ENCODE results near the gene VARS1. TPM values are rescaled to one million over a fixed set of nuclear protein-coding genes. Genes with fewer than 3 reads are reported as not detected.

VARS1 gene
- total and polyA plus RNA-seq, 8 donors: 11.0 to 56.5 (median 25.9) TPM

DNA sequence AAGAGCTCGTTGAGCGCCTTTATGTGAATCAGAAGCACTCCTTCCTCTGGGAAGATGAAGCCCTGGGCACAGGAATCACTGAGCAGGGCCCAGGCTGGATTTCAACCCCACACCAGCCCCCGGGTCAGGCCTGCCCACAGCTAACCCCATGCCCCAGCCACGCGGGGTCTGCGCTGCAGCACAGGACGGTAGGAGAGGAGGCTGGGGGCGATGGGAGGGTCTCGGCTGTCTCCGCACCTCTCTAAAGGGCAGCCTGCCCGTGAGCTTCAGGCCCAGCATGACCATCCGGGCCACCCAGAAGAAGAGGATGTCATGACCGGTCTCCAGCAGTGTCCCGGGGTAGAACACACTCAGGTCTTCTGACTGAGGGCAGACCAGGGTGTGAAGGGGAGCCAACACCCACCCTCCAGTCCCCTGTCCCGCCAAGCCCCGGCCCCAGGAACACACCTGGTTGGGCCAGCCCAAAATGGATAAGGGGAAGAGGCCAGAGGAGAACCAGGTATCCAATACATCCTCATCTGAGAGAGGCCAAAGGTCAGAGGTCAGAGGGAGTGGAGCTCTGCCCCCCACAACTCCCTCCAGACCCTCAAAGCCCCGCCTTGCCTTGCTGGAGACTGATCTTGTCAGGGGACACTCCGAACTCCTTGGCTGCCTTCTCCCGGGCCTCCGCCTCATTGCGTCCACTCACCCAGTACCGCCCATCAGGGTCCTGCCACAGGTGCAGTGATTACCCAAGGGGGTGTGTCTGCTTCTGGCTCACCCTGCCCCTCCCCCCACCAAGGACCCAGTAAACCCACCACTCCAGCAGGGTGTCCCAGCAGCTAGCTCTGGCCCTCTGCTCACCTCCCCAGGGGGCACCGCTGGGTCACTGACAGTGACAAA is 14.1 kb downstream of the VARS1 start:
- no peaks in the 10 kb centered on the region for H3K27me3 ChIP-seq
- H3K4me1 ChIP-seq: peaks cover 10 to 18% (median 13%) of the 10 kb centered on the region in 4 donors
- H3K4me3 ChIP-seq: no peak overlapping the region
- peaks cover 68 to 86% (median 85%) of the 10 kb centered on the region in 4 donors for H3K36me3 ChIP-seq
- TF ChIP-seq, protein P1, sequence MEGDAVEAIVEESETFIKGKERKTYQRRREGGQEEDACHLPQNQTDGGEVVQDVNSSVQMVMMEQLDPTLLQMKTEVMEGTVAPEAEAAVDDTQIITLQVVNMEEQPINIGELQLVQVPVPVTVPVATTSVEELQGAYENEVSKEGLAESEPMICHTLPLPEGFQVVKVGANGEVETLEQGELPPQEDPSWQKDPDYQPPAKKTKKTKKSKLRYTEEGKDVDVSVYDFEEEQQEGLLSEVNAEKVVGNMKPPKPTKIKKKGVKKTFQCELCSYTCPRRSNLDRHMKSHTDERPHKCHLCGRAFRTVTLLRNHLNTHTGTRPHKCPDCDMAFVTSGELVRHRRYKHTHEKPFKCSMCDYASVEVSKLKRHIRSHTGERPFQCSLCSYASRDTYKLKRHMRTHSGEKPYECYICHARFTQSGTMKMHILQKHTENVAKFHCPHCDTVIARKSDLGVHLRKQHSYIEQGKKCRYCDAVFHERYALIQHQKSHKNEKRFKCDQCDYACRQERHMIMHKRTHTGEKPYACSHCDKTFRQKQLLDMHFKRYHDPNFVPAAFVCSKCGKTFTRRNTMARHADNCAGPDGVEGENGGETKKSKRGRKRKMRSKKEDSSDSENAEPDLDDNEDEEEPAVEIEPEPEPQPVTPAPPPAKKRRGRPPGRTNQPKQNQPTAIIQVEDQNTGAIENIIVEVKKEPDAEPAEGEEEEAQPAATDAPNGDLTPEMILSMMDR (IDR thresholded peaks at IDR 0.05): no peak
- TF ChIP-seq EP300 (IDR thresholded peaks at IDR 0.05) (no peak), POLR2AphosphoS5 (IDR thresholded peaks at IDR 0.05) (no peak), POLR2A (IDR thresholded peaks at IDR 0.05) (no peak)
- H3K9me3 ChIP-seq: no peaks in the 10 kb centered on the region
- DNase-seq: no peak
- H3K27ac ChIP-seq: no peak overlapping the region
- WGBS, 5 donors: 84 to 96% (median 94%) methylated on average over 11 to 23 of the region's 23 CpGs
- intact Hi-C loops (cut with DNase I; ENCODE audit: low total_unique reads): no loop called here

DNA sequence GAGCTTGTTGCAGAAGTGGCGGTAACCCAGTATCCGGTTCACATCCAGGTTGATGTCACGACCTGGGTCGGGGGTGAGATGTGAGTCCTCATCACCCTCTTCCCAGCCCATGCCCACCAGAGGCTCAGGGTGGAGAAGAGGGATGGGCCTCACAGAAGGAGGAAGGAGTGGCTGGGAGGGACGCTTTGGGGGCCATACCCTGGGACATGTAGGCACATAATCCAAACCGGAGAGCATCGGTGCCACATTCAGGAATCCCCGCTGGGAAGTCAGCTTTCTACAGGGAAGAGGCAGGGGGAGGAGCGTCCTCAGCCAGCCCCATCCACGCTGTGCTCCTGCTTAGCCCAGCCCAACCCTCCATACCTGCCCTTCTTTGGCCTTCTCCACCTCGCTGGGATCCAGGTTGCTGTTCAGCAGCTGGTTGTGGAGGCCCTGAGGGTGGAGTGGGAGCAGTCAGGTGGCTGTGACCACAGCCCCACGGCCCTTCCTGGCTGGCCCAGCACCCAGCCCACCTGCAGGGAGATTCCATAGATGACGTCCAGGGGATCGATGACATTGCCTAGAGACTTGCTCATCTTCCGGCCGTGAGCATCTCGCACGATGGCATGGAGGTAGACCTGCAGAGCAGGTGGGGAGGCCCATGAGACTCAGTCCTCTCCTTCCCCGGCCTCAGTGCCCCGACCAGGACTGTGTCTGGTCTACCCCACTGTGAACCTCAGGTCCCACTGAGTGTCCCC is 14.9 kb downstream of the VARS1 start:
- Histone ChIP-seq H3K4me1 (peaks cover 18 to 26% (median 21%) of the 10 kb centered on the region in 4 donors), H3K36me3 (peaks cover 66 to 79% (median 78%) of the 10 kb centered on the region in 4 donors), H3K4me3 (no peak overlapping the region), H3K27ac (no peak overlapping the region), H3K9me3 (no peaks in the 10 kb centered on the region), H3K27me3 (no peaks in the 10 kb centered on the region)
- WGBS, 5 donors: 86 to 90% (median 89%) methylated on average over 9 to 20 of the region's 20 CpGs
- TF ChIP-seq EP300 (IDR thresholded peaks at IDR 0.05): no peak
- TF ChIP-seq POLR2A (IDR thresholded peaks at IDR 0.05): no peak
- TF ChIP-seq, protein P1 (IDR thresholded peaks at IDR 0.05): no peak
- no peak for TF ChIP-seq POLR2AphosphoS5 (IDR thresholded peaks at IDR 0.05)
- intact Hi-C loops (cut with DNase I; ENCODE audit: low total_unique reads): no loop called here
- no peak for DNase-seq

DNA sequence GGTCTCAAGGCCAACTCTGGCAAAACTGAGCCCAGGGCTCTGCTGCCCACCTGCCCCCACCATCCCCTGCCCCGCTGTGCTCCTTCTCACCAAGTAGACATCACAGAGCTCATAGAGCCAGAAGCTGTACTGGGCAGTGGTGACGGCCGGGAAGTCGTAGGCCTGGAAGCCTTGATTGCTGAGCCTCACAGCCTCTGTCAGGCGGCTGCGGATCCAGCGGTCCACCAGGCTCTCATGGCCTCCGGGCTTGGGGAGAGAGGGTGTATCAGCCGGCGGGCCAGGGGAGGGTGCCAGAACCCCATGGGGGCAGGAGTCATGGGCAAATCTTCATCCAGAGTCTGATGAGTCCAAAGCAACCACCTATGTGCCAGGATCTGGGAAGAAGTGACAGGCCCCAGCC is 15.6 kb downstream of the VARS1 start:
- WGBS, 5 donors: 89 to 97% (median 96%) methylated on average over 9 to 10 of the region's 10 CpGs

DNA sequence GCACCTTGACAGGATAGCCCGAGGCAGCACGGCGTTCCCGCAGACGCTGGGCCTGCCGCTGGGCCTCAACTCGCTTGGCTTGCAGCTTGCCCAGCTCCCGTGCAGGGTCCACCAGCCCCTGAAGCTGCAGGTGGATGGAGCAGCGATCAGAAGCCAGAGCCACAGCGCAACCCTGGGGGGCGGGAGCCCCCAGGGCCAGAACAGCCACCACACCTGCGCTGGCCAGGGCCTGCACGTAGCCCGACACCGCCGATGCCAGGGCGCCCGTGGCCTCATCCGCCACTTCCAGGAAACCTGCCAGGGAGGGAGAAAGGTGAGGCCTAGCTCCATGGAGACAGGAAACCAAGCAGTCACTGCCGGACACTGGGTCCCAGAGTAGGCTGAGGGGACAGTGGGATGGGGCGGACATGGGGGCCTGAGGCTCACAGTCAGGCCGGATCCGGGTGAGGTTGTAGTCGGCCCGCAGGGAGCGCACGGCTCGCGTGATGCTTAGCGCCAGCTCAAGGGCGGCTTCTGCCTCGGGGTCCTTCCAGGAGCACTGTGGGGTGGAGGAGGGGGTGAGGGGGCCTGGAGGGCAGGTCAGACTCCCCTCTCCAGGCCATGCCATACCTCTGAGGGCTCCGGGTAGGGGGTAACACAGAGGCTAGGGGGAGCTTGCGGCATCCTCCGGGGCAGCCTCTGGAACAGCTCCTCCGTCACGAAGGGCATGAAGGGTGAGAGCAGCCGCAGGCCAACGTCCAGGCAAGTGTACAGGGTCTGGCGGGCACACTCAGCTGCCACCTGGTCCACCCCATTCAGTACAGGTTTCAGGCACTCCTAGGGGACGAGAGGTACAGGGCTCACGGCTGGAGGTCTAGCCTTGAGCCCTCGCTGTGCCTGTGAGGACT is 16.3 kb downstream of the VARS1 start:
- peak in 1 of 2 donors; percentile 41 for DNase-seq
- peaks cover 24 to 37% (median 29%) of the 10 kb centered on the region in 4 donors for H3K4me1 ChIP-seq
- H3K27me3 ChIP-seq: no peaks in the 10 kb centered on the region
- WGBS, 5 donors: 75 to 93% (median 87%) methylated on average over 27 to 43 of the region's 43 CpGs
- TF ChIP-seq POLR2AphosphoS5 (IDR thresholded peaks at IDR 0.05): no peak
- TF ChIP-seq POLR2A (IDR thresholded peaks at IDR 0.05): no peak
- TF ChIP-seq EP300 (IDR thresholded peaks at IDR 0.05): no peak
- TF ChIP-seq, protein P1 (IDR thresholded peaks at IDR 0.05): no peak
- peaks cover 52 to 65% (median 64%) of the 10 kb centered on the region in 4 donors for H3K36me3 ChIP-seq
- H3K27ac ChIP-seq: peak overlapping the region in 4 of 5 donors; percentile 8 to 83 (median 56)
- H3K9me3 ChIP-seq: no peaks in the 10 kb centered on the region
- H3K4me3 ChIP-seq: no peak overlapping the region
- intact Hi-C loops (cut with DNase I; ENCODE audit: low total_unique reads): no loop called here

More for the DNA sequence above, 15.6 kb downstream of the VARS1 start:
- TF ChIP-seq EP300 (IDR thresholded peaks at IDR 0.05) (no peak), POLR2AphosphoS5 (IDR thresholded peaks at IDR 0.05) (no peak), POLR2A (IDR thresholded peaks at IDR 0.05) (no peak)
- DNase-seq: no peak
- H3K4me3 ChIP-seq: no peak overlapping the region
- intact Hi-C loops (cut with DNase I; ENCODE audit: low total_unique reads): no loop called here
- no peaks in the 10 kb centered on the region for H3K27me3 ChIP-seq
- peaks cover 59 to 72% (median 71%) of the 10 kb centered on the region in 4 donors for H3K36me3 ChIP-seq
- no peak overlapping the region for H3K27ac ChIP-seq
- peaks cover 24 to 34% (median 27%) of the 10 kb centered on the region in 4 donors for H3K4me1 ChIP-seq
- no peaks in the 10 kb centered on the region for H3K9me3 ChIP-seq
